ENCODE measurements around the gene SMURF1.
A peak's percentile ranks its signal among the peaks of the same experiment; 100 is the strongest.
"Not testable (repeated sequence)": the region's sequence is repeated elsewhere in the genome, so short reads cannot be mapped to it uniquely, and the experiment has no call there.

SMURF1 gene

GRCh38 chr7:99050971-99051370 is 92.9 kb downstream of the SMURF1 start:
- DNase-seq (ENCODE audit: low spot score) = no peak

- no peak for DNase-seq (ENCODE audit: low spot score)
These were observed 96.3 kb downstream of the SMURF1 start for GRCh38 chr7:99047526-99048077.

- DNase-seq (ENCODE audit: low spot score) = no peak
These were observed 97.2 kb downstream of the SMURF1 start for GRCh38 chr7:99046722-99047121.

GRCh38 chr7:99046262-99046661 is 97.6 kb downstream of the SMURF1 start:
- DNase-seq (ENCODE audit: low spot score) = not testable (repeated sequence)

- not testable (repeated sequence) for DNase-seq (ENCODE audit: low spot score)
These were observed 99.0 kb downstream of the SMURF1 start for GRCh38 chr7:99044858-99045257.

GRCh38 chr7:99042957-99043356 is 101.0 kb downstream of the SMURF1 start:
- DNase-seq (ENCODE audit: low spot score) = no peak

- DNase-seq (ENCODE audit: low spot score) = peak; percentile 29
These were observed 102.4 kb downstream of the SMURF1 start for GRCh38 chr7:99041526-99041925.

- peak; percentile 76 for DNase-seq (ENCODE audit: low spot score)
These were observed 103.6 kb downstream of the SMURF1 start for GRCh38 chr7:99040104-99040958.

- no peak for DNase-seq (ENCODE audit: low spot score)
These were observed 104.5 kb downstream of the SMURF1 start for GRCh38 chr7:99039384-99039891.

- no peak for DNase-seq (ENCODE audit: low spot score)
These were observed 105.6 kb downstream of the SMURF1 start for GRCh38 chr7:99038086-99038855.

GRCh38 chr7:99037327-99037940 is 106.5 kb downstream of the SMURF1 start:
- DNase-seq (ENCODE audit: low spot score) = no peak

- no peak for DNase-seq (ENCODE audit: low spot score)
These were observed 107.3 kb downstream of the SMURF1 start for GRCh38 chr7:99036546-99037111.

GRCh38 chr7:99035723-99036545 is 108.0 kb downstream of the SMURF1 start:
- no peak for DNase-seq (ENCODE audit: low spot score)

- no peak for DNase-seq (ENCODE audit: low spot score)
These were observed 108.8 kb downstream of the SMURF1 start for GRCh38 chr7:99034932-99035722.

GRCh38 chr7:99033765-99034164 is 110.1 kb downstream of the SMURF1 start:
- DNase-seq (ENCODE audit: low spot score) = no peak

- no peak for DNase-seq (ENCODE audit: low spot score)
These were observed 111.0 kb downstream of the SMURF1 start for GRCh38 chr7:99032928-99033327.

GRCh38 chr7:99031496-99031895 is 112.4 kb downstream of the SMURF1 start:
- no peak for DNase-seq (ENCODE audit: low spot score)

GRCh38 chr7:99030951-99031350 is 113.0 kb downstream of the SMURF1 start:
- DNase-seq (ENCODE audit: low spot score) = no peak

GRCh38 chr7:99030457-99030856 is 113.5 kb downstream of the SMURF1 start:
- no peak for DNase-seq (ENCODE audit: low spot score)
